ENCODE measurements around the gene SMIM36. TPM values are rescaled to one million over a fixed set of nuclear protein-coding genes. Genes with fewer than 3 reads are reported as not detected.
A peak's percentile ranks its signal among the peaks of the same experiment; 100 is the strongest.
"Not testable (repeated sequence)": the region's sequence is repeated elsewhere in the genome, so short reads cannot be mapped to it uniquely, and the experiment has no call there.

The SMIM36 gene
- total RNA-seq, 1 donor from 2014 or later = not detected

- no peak for DNase-seq (ENCODE audit: low read depth)
These were observed 96.3 kb downstream of the SMIM36 start for GRCh38 chr17:55414983-55415382.

GRCh38 chr17:55413825-55414489 lies 97.3 kb downstream of the SMIM36 start:
- DNase-seq (ENCODE audit: low read depth) = no peak

- DNase-seq (ENCODE audit: low read depth) = no peak
These were observed 99.8 kb downstream of the SMIM36 start for GRCh38 chr17:55411463-55411855.

GRCh38 chr17:55410722-55411462 lies 100.4 kb downstream of the SMIM36 start:
- DNase-seq (ENCODE audit: low read depth) = no peak

GRCh38 chr17:55409030-55409800 lies 102.0 kb downstream of the SMIM36 start:
- no peak for DNase-seq (ENCODE audit: low read depth)

- DNase-seq (ENCODE audit: low read depth) = no peak
These were observed 103.3 kb downstream of the SMIM36 start for GRCh38 chr17:55407641-55408566.

DNA sequence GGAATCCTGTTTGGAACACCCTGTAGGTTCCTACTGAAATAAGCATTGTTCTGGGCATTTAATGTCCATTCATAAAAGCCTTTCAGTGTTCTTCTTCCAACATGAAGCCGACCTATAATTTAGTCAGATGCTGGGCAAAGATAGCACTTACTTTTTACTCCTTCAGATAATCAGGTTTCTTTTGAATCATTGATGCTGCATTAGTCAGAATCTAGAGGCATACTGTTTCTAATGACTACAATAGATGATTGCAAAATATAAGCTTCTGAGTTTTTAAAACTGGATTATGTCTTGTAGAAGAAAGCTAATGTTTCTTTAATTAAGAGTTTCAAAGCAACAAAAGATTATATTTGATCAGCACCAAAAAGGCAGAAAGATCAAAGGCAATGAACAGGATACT lies 105.7 kb downstream of the SMIM36 start:
- DNase-seq (ENCODE audit: low read depth) = no peak

- not testable (repeated sequence) for DNase-seq (ENCODE audit: low read depth)
These were observed 107.1 kb downstream of the SMIM36 start for GRCh38 chr17:55404197-55404596.

- peak; percentile 48 for DNase-seq (ENCODE audit: low read depth)
These were observed 108.9 kb downstream of the SMIM36 start for GRCh38 chr17:55402374-55402773.

Other genes starting within 250 kb of the SMIM36 start
- gene HLF, start 246.5 kb downstream of the SMIM36 start, total RNA-seq = 0.52 and 1.9 TPM in 2 replicates
- 33.1 and 57.5 TPM in 2 replicates for gene MMD, start 89.6 kb downstream of the SMIM36 start, total RNA-seq
- gene TMEM100, start 211.4 kb upstream of the SMIM36 start, total RNA-seq = 0.17 and 0.30 TPM in 2 replicates
- gene PCTP, start 239.6 kb upstream of the SMIM36 start, total RNA-seq = 24.0 and 26.0 TPM in 2 replicates

Data from renal cortical epithelial cell (primary cell).